HCT116 (cell line): ENCODE data around the gene CHRNB4. TPM values are rescaled to one million over a fixed set of nuclear protein-coding genes. Genes with fewer than 3 reads are reported as not detected.

Source experiments
- ATAC-seq: fragments of 200-7000 bp; cut with Tn5 transposase; 2 replicates; pipeline ENCODE4 v1.9.1; 2020; ENCODE audit warnings: mild to moderate bottlenecking, moderate library complexity
- BruUV-seq: library from RNA; stranded (reverse); fragments of 400-500 nt; replicated peaks from 2 replicates; lab custom pipeline; 2021; lab: Mats Ljungman, UMichigan
- CTCF ChIA-PET: fragments of 300-600 bp; sonication (Branson Sonifier 250); formaldehyde crosslinking; loops from one replicate; lab custom pipeline; 2021; ENCODE audit warnings: antibody characterized with exemption; lab: Charles Lee
- POLR2A ChIA-PET: fragments of 300-600, 350-600 bp; sonication (Branson Sonifier 250); formaldehyde crosslinking; loops from one replicate; lab custom pipeline; 2021; ENCODE audit warnings: antibody characterized with exemption; lab: Charles Lee
- RAD21 ChIA-PET, 2 experiments: fragments of 300-600 bp; sonication (Branson Sonifier 250); formaldehyde crosslinking; loops; one replicate each; lab custom pipeline; 2023; ENCODE audit warnings: low total read pairs in 2 of 2; ENCODE audit not compliant: uncharacterized antibody in 2 of 2, unreplicated experiment in 2 of 2, low non-redundant PET in 1 of 2; lab: Charles Lee
- DNase-seq: peaks from one replicate; pipeline ENCODE4 v3.0.0-alpha.2; 2010; ENCODE audit warnings: low read depth, low spot score
- H2AFZ ChIP-seq: fragments of 200-600 bp; shearing (Covaris generic), sonication (generic); 2 replicates; pipeline ENCODE4 v1.6.1; 2017; ENCODE audit warnings: low read depth, mixed run types, mixed read lengths, antibody characterized with exemption, low read length; ENCODE audit not compliant: poor library complexity, severe bottlenecking
- H3K27ac ChIP-seq: 2 replicates; pipeline ENCODE4 v1.5.1; 2012; ENCODE audit warnings: low read depth, low read length
- H3K27me3 ChIP-seq: fragments of 200-600 bp; sonication (generic); 2 replicates; pipeline ENCODE4 v1.6.1; 2016; ENCODE audit warnings: mixed run types, low read length, mixed read lengths; ENCODE audit not compliant: insufficient read depth
- H3K36me3 ChIP-seq, 2 experiments: fragments of 200-500 bp in 1 of 2; fragments of 200-600 bp in 1 of 2; sonication (Bioruptor generic) in 1 of 2; sonication (generic) in 1 of 2; 2 replicates each; pipeline versions ENCODE4 v1.5.1 to v1.6.1; 2014 to 2016; ENCODE audit warnings: low read length in 2 of 2, inconsistent platforms in 1 of 2, mixed read lengths in 1 of 2, mixed run types in 1 of 2; ENCODE audit not compliant: insufficient read depth in 2 of 2, control insufficient read depth in 1 of 2
- H3K4me1 ChIP-seq, 2 experiments: fragments of 200-600 bp in 1 of 2; sonication (generic) in 1 of 2; 2 replicates each; pipeline versions ENCODE4 v1.5.1 to v1.6.1; 2012 to 2017; ENCODE audit warnings: low read length in 2 of 2, inconsistent platforms in 1 of 2, mild to moderate bottlenecking in 1 of 2, mixed read lengths in 1 of 2, mixed run types in 1 of 2, moderate library complexity in 1 of 2; ENCODE audit not compliant: insufficient read depth in 2 of 2, control insufficient read depth in 1 of 2
- H3K4me2 ChIP-seq: fragments of 200-600 bp; sonication (generic); 2 replicates; pipeline ENCODE4 v1.6.1; 2017; ENCODE audit warnings: mixed run types, low read length, mixed read lengths
- H3K4me3 ChIP-seq, 2 experiments: fragments of 200-600 bp in 1 of 2; sonication (generic) in 1 of 2; replicated peaks in 1 of 2; 2 replicates each; pipeline ENCODE4 v1.5.1; 2011 to 2016; ENCODE audit warnings: low read length in 2 of 2, control low read depth in 1 of 2, low read depth in 1 of 2, mild to moderate bottlenecking in 1 of 2, mixed read lengths in 1 of 2, mixed run types in 1 of 2
- H3K79me2 ChIP-seq: fragments of 200-600 bp; sonication (generic); 2 replicates; pipeline ENCODE4 v1.6.1; 2017; ENCODE audit warnings: mild to moderate bottlenecking, mixed run types, low read length, moderate library complexity, mixed read lengths; ENCODE audit not compliant: insufficient read depth
- H3K9ac ChIP-seq: fragments of 200-600 bp; sonication (generic); 2 replicates; pipeline ENCODE4 v1.6.1; 2016; ENCODE audit warnings: low read length, mixed read lengths
- H3K9me2 ChIP-seq: fragments of 200-600 bp; sonication (generic), shearing (Covaris generic); 2 replicates; pipeline ENCODE4 v1.6.1; 2017; ENCODE audit warnings: mixed run types, mild to moderate bottlenecking, moderate library complexity; ENCODE audit not compliant: insufficient read depth
- H3K9me3 ChIP-seq, 2 experiments: fragments of 200-500 bp in 1 of 2; fragments of 200-600 bp in 1 of 2; sonication (Bioruptor generic) in 1 of 2; sonication (generic) in 1 of 2; 2 replicates each; pipeline ENCODE4 v1.6.1; 2014 to 2017; ENCODE audit warnings: low read length in 2 of 2, mixed read lengths in 2 of 2, inconsistent platforms in 1 of 2, low read depth in 1 of 2, mild to moderate bottlenecking in 1 of 2, mixed run types in 1 of 2, moderate library complexity in 1 of 2; ENCODE audit not compliant: control insufficient read depth in 1 of 2, insufficient read depth in 1 of 2
- H4K20me1 ChIP-seq: fragments of 200-600 bp; sonication (generic), shearing (Covaris generic); 2 replicates; pipeline ENCODE4 v1.6.1; 2017; ENCODE audit warnings: mixed run types, mild to moderate bottlenecking, moderate library complexity; ENCODE audit not compliant: insufficient read depth
- ELF1 ChIP-seq: IDR thresholded peaks from 2 replicates; pipeline ENCODE4 v1.6.1; 2012; ENCODE audit warnings: low read depth, borderline replicate concordance
- EZH2phosphoT487 ChIP-seq: fragments of 200-600 bp; IDR thresholded peaks from 2 replicates; pipeline ENCODE4 v1.6.1; 2018; ENCODE audit warnings: antibody characterized with exemption, borderline replicate concordance
- POLR2AphosphoS5 ChIP-seq: IDR thresholded peaks from 2 replicates; pipeline ENCODE4 v1.6.1; 2011; ENCODE audit warnings: mild to moderate bottlenecking, low read depth, low read length, moderate library complexity
- intact Hi-C: fragments of 100-400 bp; cut with micrococcal nuclease; formaldehyde crosslinking; loops from 2 replicates; pipeline ENCODE4 v1.10.0; 2022
- total RNA-seq: library from RNA; stranded (reverse); gene quantifications from one replicate; pipeline ENCODE4 v1.2.1, GENCODE V29; 2021; ENCODE audit not compliant: unreplicated experiment
- TF ChIP-seq, protein P1 (sequence below): IDR thresholded peaks from 2 replicates; pipeline ENCODE4 v1.6.1; 2012; ENCODE audit warnings: low read depth
- TF ChIP-seq, protein P2 (sequence below): IDR thresholded peaks from 2 replicates; pipeline ENCODE4 v1.6.1; 2011; ENCODE audit warnings: mild to moderate bottlenecking, low read length, moderate library complexity; ENCODE audit not compliant: insufficient replicate concordance; ENCODE audit errors: extremely low read depth

CHRNB4 gene
- total RNA-seq, 1 experiment from 2014 or later, result 2.0 TPM

DNA sequence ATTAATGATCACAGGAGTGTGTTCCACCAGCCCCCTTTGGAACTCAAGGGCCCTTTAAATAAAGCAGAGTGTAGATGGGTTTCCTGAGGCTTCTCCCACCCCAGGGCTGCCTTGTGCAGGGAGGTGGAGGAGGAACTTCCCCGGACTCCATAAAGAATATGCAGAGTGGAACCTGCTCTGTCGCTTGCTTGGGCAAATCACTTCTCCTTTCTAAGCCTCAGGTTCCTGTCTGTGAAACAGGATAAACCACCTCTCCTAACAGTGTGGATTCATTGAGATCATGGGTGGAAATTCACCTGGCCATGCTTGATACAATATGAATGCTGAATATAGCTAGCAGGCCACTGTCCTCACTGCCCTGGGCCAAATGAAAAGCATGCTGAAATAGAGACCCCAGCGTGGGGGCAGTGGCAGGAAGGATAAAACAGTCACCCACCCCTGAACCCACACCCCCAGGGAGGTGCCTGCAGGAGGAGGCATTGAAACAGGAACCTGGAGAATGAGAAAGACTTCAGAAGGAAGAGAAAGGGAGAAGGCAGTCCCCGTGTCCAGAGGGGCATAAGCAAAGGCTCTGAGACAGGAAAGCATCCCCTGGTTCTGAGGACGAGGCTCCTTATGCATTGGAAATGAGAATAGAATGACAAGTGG is 41.1 kb upstream of the CHRNB4 start:
- Histone ChIP-seq H2AFZ (no peak overlapping the region), H4K20me1 (no peaks in the 10 kb centered on the region), H3K4me2 (no peak overlapping the region), H3K4me3 (no peak overlapping the region), H3K79me2 (no peaks in the 10 kb centered on the region), H3K9me3 (no peaks in the 10 kb centered on the region), H3K4me1 (peaks cover 11 to 13% of the 10 kb centered on the region in 2 experiments; a peak in 3 of 4 replicates), H3K27ac (no peak overlapping the region), H3K9me2 (no peaks in the 10 kb centered on the region), H3K27me3 (no peaks in the 10 kb centered on the region), H3K9ac (no peak overlapping the region), H3K36me3 (no peaks in the 10 kb centered on the region)
- BruUV-seq, result no TSS peak
- ATAC-seq (no peak), DNase-seq (no peak)
- ChIA-PET RAD21 (no interaction called here), CTCF (no interaction called here), POLR2A (no interaction called here)
- intact Hi-C loops, result no loop called here
- TF ChIP-seq, protein P1, sequence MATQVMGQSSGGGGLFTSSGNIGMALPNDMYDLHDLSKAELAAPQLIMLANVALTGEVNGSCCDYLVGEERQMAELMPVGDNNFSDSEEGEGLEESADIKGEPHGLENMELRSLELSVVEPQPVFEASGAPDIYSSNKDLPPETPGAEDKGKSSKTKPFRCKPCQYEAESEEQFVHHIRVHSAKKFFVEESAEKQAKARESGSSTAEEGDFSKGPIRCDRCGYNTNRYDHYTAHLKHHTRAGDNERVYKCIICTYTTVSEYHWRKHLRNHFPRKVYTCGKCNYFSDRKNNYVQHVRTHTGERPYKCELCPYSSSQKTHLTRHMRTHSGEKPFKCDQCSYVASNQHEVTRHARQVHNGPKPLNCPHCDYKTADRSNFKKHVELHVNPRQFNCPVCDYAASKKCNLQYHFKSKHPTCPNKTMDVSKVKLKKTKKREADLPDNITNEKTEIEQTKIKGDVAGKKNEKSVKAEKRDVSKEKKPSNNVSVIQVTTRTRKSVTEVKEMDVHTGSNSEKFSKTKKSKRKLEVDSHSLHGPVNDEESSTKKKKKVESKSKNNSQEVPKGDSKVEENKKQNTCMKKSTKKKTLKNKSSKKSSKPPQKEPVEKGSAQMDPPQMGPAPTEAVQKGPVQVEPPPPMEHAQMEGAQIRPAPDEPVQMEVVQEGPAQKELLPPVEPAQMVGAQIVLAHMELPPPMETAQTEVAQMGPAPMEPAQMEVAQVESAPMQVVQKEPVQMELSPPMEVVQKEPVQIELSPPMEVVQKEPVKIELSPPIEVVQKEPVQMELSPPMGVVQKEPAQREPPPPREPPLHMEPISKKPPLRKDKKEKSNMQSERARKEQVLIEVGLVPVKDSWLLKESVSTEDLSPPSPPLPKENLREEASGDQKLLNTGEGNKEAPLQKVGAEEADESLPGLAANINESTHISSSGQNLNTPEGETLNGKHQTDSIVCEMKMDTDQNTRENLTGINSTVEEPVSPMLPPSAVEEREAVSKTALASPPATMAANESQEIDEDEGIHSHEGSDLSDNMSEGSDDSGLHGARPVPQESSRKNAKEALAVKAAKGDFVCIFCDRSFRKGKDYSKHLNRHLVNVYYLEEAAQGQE, result no peak
- TF ChIP-seq POLR2AphosphoS5, result no peak

DNA sequence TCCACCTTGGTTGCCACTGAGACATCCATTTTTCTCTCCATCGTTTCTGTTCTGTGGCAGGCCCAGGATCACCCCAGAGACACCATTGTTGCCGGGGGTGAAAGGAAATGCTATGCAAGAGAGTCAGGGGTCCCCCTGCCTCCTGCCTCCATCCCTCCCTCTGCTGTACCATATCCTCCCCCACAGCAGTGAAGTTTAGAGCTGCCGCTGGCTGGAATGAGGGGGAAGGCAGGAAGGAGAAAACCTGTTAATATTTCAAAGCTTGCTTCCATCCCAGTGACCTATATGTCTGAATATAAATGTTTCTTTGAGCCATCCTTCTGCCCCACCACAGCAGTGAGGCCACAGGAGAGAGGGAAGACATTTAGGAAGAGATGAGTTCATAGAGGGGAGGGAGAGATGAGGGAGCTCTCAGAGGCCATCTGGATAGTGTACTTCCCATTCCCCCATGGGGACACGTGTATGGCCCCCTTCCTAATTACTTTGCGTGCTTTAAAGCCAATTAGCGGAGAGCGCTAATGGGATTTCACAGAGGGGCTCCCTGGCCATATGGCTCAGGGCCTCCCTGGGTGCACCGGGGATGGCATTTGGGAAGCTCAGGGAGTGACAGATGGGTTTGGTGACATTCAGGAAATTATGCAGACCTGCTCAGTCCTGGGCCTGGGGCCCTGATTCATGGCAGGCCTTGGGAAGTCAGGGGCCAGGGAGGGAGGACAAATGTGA is 40.4 kb upstream of the CHRNB4 start:
- no peaks in the 10 kb centered on the region for H3K9me2 ChIP-seq
- H4K20me1 ChIP-seq, result no peaks in the 10 kb centered on the region
- no peak overlapping the region for H3K4me2 ChIP-seq
- CTCF ChIA-PET, result no interaction called here
- POLR2A ChIA-PET, result no interaction called here
- H3K27ac ChIP-seq, result no peak overlapping the region
- intact Hi-C loops, result no loop called here
- H3K79me2 ChIP-seq, result no peaks in the 10 kb centered on the region
- H2AFZ ChIP-seq, result no peak overlapping the region
- H3K36me3 ChIP-seq, result no peaks in the 10 kb centered on the region
- TF ChIP-seq, protein P2, sequence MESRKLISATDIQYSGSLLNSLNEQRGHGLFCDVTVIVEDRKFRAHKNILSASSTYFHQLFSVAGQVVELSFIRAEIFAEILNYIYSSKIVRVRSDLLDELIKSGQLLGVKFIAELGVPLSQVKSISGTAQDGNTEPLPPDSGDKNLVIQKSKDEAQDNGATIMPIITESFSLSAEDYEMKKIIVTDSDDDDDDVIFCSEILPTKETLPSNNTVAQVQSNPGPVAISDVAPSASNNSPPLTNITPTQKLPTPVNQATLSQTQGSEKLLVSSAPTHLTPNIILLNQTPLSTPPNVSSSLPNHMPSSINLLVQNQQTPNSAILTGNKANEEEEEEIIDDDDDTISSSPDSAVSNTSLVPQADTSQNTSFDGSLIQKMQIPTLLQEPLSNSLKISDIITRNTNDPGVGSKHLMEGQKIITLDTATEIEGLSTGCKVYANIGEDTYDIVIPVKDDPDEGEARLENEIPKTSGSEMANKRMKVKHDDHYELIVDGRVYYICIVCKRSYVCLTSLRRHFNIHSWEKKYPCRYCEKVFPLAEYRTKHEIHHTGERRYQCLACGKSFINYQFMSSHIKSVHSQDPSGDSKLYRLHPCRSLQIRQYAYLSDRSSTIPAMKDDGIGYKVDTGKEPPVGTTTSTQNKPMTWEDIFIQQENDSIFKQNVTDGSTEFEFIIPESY, result no peak
- TF ChIP-seq ELF1 (no peak), EZH2phosphoT487 (no peak)
- peaks cover 11 to 13% of the 10 kb centered on the region in 2 experiments; a peak in 3 of 4 replicates for H3K4me1 ChIP-seq
- H3K4me3 ChIP-seq, result no peak overlapping the region
- BruUV-seq, result no TSS peak
- H3K27me3 ChIP-seq, result no peaks in the 10 kb centered on the region
- no peak for ATAC-seq
- DNase-seq, result no peak
- RAD21 ChIA-PET, result no interaction called here
- H3K9ac ChIP-seq, result no peak overlapping the region
- no peaks in the 10 kb centered on the region for H3K9me3 ChIP-seq
